Measurements from ENCODE around the gene TTC7B.

DNA sequence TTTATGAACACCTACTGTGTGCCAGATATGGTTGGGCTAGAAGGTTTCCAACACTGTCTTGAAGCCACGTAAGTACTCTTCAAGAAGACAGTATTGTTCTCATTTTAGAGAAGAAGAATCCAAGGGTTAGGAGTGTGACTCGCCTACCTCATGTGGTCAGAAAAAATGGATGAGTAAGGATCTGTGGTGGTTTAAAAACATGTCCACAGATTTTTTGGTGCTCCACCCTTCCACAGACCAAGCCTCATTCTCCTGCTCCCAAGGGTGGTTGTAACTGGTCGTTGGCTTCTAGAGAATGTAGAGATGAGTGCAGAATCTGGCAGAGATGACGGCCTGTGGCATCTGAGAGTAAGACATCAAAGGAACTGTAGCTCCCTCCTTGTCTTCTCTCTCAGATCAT lies 30.3 kb upstream of the TTC7B start:
- TF ChIP-seq, protein P1, sequence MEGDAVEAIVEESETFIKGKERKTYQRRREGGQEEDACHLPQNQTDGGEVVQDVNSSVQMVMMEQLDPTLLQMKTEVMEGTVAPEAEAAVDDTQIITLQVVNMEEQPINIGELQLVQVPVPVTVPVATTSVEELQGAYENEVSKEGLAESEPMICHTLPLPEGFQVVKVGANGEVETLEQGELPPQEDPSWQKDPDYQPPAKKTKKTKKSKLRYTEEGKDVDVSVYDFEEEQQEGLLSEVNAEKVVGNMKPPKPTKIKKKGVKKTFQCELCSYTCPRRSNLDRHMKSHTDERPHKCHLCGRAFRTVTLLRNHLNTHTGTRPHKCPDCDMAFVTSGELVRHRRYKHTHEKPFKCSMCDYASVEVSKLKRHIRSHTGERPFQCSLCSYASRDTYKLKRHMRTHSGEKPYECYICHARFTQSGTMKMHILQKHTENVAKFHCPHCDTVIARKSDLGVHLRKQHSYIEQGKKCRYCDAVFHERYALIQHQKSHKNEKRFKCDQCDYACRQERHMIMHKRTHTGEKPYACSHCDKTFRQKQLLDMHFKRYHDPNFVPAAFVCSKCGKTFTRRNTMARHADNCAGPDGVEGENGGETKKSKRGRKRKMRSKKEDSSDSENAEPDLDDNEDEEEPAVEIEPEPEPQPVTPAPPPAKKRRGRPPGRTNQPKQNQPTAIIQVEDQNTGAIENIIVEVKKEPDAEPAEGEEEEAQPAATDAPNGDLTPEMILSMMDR (IDR thresholded peaks at IDR 0.05) = no peak
- no peak for TF ChIP-seq EZH2 (IDR thresholded peaks at IDR 0.05; ENCODE audit: borderline replicate concordance, insufficient read depth, low read depth, low read length, poor library complexity, severe bottlenecking)
